ENCODE measurements around the gene AUTS2.

DNA sequence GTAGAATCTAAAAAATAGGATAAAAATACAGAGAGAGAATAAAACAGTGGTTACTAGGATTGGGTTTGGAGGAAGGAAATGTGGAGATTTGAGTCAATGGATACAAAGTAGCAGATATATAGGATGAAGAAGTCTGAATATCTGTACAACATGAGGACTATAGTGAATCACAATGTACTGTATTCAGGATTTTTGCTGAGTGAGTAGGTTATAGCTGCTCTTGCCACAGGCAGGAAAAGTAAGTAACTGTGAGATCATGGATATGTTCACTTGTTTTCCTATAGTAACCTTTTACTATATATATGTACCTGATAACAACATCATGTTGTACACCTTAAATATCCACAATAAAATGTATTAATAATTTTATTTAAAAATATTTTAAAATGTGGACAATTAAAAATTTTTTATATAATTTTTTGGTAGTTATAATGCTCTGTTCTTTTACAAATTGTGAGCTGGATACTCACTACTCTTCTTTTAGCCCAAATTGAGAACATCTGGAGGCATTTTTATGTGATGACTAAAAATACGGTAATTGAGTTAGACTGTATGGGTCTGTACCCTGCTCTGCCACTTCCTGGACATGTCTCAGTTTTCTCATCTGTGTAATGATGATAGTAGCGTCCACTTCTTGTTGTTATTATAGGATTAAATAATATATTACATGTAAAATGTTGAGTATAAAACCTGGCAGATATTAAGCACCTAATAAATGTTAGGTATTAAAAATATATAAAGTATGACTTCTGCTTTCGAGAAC is 439.1 kb downstream of the AUTS2 start:
- TF ChIP-seq, protein P1, sequence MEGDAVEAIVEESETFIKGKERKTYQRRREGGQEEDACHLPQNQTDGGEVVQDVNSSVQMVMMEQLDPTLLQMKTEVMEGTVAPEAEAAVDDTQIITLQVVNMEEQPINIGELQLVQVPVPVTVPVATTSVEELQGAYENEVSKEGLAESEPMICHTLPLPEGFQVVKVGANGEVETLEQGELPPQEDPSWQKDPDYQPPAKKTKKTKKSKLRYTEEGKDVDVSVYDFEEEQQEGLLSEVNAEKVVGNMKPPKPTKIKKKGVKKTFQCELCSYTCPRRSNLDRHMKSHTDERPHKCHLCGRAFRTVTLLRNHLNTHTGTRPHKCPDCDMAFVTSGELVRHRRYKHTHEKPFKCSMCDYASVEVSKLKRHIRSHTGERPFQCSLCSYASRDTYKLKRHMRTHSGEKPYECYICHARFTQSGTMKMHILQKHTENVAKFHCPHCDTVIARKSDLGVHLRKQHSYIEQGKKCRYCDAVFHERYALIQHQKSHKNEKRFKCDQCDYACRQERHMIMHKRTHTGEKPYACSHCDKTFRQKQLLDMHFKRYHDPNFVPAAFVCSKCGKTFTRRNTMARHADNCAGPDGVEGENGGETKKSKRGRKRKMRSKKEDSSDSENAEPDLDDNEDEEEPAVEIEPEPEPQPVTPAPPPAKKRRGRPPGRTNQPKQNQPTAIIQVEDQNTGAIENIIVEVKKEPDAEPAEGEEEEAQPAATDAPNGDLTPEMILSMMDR (tag by site-specific recombination; IDR thresholded peaks at IDR 0.05), result no peak
- TF ChIP-seq ZFP37 (tag by site-specific recombination; IDR thresholded peaks at IDR 0.05) (no peak), ZNF48 (tag by site-specific recombination; IDR thresholded peaks at IDR 0.05) (no peak), ZEB2 (tag by site-specific recombination; IDR thresholded peaks at IDR 0.05) (no peak), KLF16 (tag by site-specific recombination; IDR thresholded peaks at IDR 0.05) (no peak)
- TF ChIP-seq, protein P2, sequence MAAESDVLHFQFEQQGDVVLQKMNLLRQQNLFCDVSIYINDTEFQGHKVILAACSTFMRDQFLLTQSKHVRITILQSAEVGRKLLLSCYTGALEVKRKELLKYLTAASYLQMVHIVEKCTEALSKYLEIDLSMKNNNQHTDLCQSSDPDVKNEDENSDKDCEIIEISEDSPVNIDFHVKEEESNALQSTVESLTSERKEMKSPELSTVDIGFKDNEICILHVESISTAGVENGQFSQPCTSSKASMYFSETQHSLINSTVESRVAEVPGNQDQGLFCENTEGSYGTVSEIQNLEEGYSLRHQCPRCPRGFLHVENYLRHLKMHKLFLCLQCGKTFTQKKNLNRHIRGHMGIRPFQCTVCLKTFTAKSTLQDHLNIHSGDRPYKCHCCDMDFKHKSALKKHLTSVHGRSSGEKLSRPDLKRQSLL (tag by site-specific recombination; IDR thresholded peaks at IDR 0.05), result no peak
